SH-SY5Y (cell line): ENCODE measurements around the gene KCNK18.

ENCODE experiments used
- GATA2 ChIP-seq: IDR thresholded peaks from 2 replicates; pipeline ENCODE4 v1.6.1; 2011; ENCODE audit warnings: mild to moderate bottlenecking, low read depth, low read length
- GATA3 ChIP-seq: IDR thresholded peaks from 2 replicates; pipeline ENCODE4 v1.6.1; 2011; ENCODE audit warnings: low read depth, mild to moderate bottlenecking, low read length, moderate library complexity

DNA sequence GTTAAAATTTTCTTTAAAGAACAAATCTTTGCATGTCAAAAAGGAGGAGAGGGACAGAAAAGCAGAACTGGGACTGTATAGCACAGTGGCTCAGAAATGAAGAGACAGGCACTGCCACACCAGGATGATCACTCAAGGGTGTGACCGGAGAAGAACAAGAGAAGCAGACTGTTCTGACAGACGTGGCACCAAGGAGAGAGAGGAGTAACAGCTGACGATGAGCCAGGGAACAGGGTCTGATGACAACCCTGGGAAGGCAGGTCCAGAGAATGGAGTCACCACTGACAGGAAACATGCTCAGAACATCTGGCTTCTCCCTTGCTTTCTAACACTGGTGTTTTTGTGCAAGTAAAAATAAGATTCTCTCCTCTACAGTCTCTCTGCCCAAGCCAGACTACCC, 44.6 kb upstream of the KCNK18 start:
- no peak for TF ChIP-seq GATA3
- no peak for TF ChIP-seq GATA2
